Tibial artery (tissue), 4 donors: ENCODE data around the gene FGF3.
"Not testable (repeated sequence)": the region's sequence is repeated elsewhere in the genome, so short reads cannot be mapped to it uniquely, and the experiment has no call there.

Experiments
- DNase-seq, 2 donors: peaks; one replicate each; pipeline ENCODE4 v3.0.0-alpha.2; 2019
- H3K27ac ChIP-seq, 2 donors: fragments of 200-600 bp; sonication (generic) in 1 of 2; 1 replicate in 1 of 2; 2 replicates in 1 of 2; pipeline ENCODE4 v1.5.1; 2018 to 2019; ENCODE audit warnings: mild to moderate bottlenecking in 1 of 2
- H3K27me3 ChIP-seq, 2 donors: fragments of 200-600 bp; sonication (generic) in 1 of 2; one replicate each; pipeline versions ENCODE4 v1.5.1 to v1.6.0; 2016 to 2019
- H3K36me3 ChIP-seq, 3 donors: fragments of 200-600 bp; sonication (generic) in 2 of 3; one replicate each; pipeline ENCODE4 v1.5.1; 2016 to 2019; ENCODE audit warnings: mild to moderate bottlenecking in 2 of 3
- H3K4me1 ChIP-seq, 4 donors: fragments of 200-600 bp; sonication (generic) in 2 of 4; 1 replicate in 3 of 4; 2 replicates in 1 of 4; pipeline ENCODE4 v1.5.1; 2016 to 2019
- H3K4me3 ChIP-seq, 2 donors: fragments of 200-600 bp; sonication (generic) in 1 of 2; 1 replicate in 1 of 2; 2 replicates in 1 of 2; pipeline ENCODE4 v1.5.1; 2018 to 2019; ENCODE audit warnings: mild to moderate bottlenecking in 2 of 2
- H3K9me3 ChIP-seq, 3 donors: fragments of 200-600 bp; sonication (generic) in 1 of 3; one replicate each; pipeline ENCODE4 v1.5.1; 2016 to 2019
- CTCF ChIP-seq, 2 experiments: fragments of 200-600 bp in 1 of 2; fragments of 450-650 bp in 1 of 2; IDR thresholded peaks; one replicate each; pipeline ENCODE4 v1.5.1; 2017 to 2019; ENCODE audit warnings: antibody characterized with exemption in 2 of 2, mild to moderate bottlenecking in 1 of 2, moderate library complexity in 1 of 2
- intact Hi-C: fragments of 100-400 bp; cut with DNase I; formaldehyde crosslinking; loops from one replicate; pipeline ENCODE4 v1.15.0; 2023; ENCODE audit warnings: low total_unique reads

Gene FGF3

GRCh38 chr11:69770540-69770939 is 48.7 kb downstream of the FGF3 start:
- peaks cover 0 to 67% of the 10 kb centered on the region in 2 donors for H3K27me3 ChIP-seq
- TF ChIP-seq CTCF (IDR thresholded peaks at IDR 0.05) = no peak
- intact Hi-C loops = no loop called here
- H3K4me1 ChIP-seq = peaks cover 0 to 12% (median 4%) of the 10 kb centered on the region in 4 donors
- no peaks in the 10 kb centered on the region for H3K9me3 ChIP-seq
- DNase-seq = no peak
- H3K27ac ChIP-seq = no peak overlapping the region
- H3K4me3 ChIP-seq = no peak overlapping the region
- H3K36me3 ChIP-seq = no peaks in the 10 kb centered on the region

- no peak for DNase-seq
- intact Hi-C loops = no loop called here
- Histone ChIP-seq H3K9me3 (peaks cover 0 to 5% (median 0%) of the 10 kb centered on the region in 3 donors), H3K36me3 (no peaks in the 10 kb centered on the region), H3K27me3 (peaks cover 0 to 60% of the 10 kb centered on the region in 2 donors), H3K4me1 (no peaks in the 10 kb centered on the region), H3K4me3 (no peak overlapping the region), H3K27ac (no peak overlapping the region)
- no peak for TF ChIP-seq CTCF (IDR thresholded peaks at IDR 0.05)
Measured at GRCh38 chr11:69765498-69765995, 53.7 kb downstream of the FGF3 start.

- H3K4me1 ChIP-seq, H3K9me3 ChIP-seq, intact Hi-C loops, DNase-seq, H3K27ac ChIP-seq, H3K4me3 ChIP-seq, H3K36me3 ChIP-seq: not testable (repeated sequence)
- H3K27me3 ChIP-seq = peaks cover 0 to 58% of the 10 kb centered on the region in 2 donors
Measured at GRCh38 chr11:69764918-69765317, 54.3 kb downstream of the FGF3 start.

GRCh38 chr11:69760319-69760718 is 58.9 kb downstream of the FGF3 start:
- H3K27me3 ChIP-seq = peaks cover 0 to 51% of the 10 kb centered on the region in 2 donors
- no peak for DNase-seq
- no peaks in the 10 kb centered on the region for H3K36me3 ChIP-seq
- H3K27ac ChIP-seq = no peak overlapping the region
- H3K4me3 ChIP-seq = no peak overlapping the region
- TF ChIP-seq CTCF (IDR thresholded peaks at IDR 0.05) = no peak
- H3K4me1 ChIP-seq = no peaks in the 10 kb centered on the region
- intact Hi-C loops = no loop called here
- peaks cover 0 to 29% (median 9%) of the 10 kb centered on the region in 3 donors for H3K9me3 ChIP-seq
